GM18507 (cell line): Measurements from ENCODE around the gene MRPS27.

ENCODE experiments used
- DNase-seq: peaks from one replicate; pipeline ENCODE4 v3.0.0; 2011; ENCODE audit warnings: low read depth; ENCODE audit not compliant: insufficient read length; ENCODE audit errors: extremely low spot score
- FAIRE-seq: peaks from 2 replicates; lab custom pipeline; 2011; peaks lifted over from hg19 to GRCh38; lab: Jason Lieb, UNC

The MRPS27 gene

GRCh38 chr5:72319976-72320752, at the start of gene MRPS27, which contains the start of gene PTCD2:
Gene MRPS27, minus strand, starts transcription at chr5:72320240. Its CDS starts 19 bp downstream, at chr5:72320221.
Gene PTCD2, plus strand, starts transcription at chr5:72320373. Its CDS starts 10 bp downstream, at chr5:72320383.
- FAIRE-seq = peak; percentile 99
- DNase-seq = peak; percentile 98

DNA sequence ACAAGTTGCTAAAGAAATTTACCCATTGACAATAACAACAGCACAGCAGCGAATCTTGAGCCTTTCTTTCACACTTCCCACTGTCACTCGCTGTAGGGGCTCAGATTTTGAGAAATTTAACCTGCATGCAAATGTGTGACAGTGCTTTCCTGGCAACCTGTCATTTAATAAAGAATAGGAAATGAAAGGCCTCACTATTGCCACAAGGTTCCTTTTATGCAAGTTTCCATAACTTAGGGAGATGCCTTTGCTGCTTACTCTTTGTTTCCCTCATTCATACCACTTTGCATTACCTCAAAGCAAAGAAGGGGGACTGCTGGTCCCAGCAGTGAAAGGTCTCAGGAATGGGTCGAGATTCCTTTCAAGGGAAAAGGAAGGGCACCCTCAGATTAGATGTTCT, 49.7 kb upstream of the MRPS27 start:
- DNase-seq = no peak
- FAIRE-seq = peak; percentile 50

- no peak for FAIRE-seq
- DNase-seq = no peak
These were observed 49.3 kb upstream of the MRPS27 start for GRCh38 chr5:72369301-72369700.

GRCh38 chr5:72368271-72368670, 48.2 kb upstream of the MRPS27 start:
- FAIRE-seq = no peak
- DNase-seq = no peak

- FAIRE-seq = peak; percentile 73
- DNase-seq = peak; percentile 23
These were observed 46.4 kb upstream of the MRPS27 start for GRCh38 chr5:72366324-72366976.

GRCh38 chr5:72364951-72365350, 44.9 kb upstream of the MRPS27 start:
- FAIRE-seq (no peak), DNase-seq (no peak)

DNA sequence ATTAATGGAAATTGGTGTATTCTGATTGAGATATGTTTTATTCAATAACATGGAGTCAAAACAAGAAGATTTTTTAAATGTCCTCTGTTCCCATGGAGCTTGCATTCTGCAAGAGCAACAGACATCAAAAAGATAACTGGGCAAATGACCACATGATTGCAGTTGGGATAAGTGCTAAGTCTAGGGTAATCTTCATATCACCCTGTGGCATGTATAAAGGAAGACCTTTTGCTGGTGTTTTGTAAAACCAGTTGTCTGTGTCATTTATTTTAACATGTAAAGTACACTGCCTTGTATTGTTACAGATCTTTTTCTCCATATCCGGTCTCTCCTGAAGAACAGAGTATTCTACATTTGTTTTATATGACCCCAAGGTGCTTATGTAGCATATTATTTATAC, 44.1 kb upstream of the MRPS27 start:
- DNase-seq (no peak), FAIRE-seq (no peak)

- FAIRE-seq (no peak), DNase-seq (no peak)
These were observed 43.2 kb upstream of the MRPS27 start for GRCh38 chr5:72363166-72363802.

DNA sequence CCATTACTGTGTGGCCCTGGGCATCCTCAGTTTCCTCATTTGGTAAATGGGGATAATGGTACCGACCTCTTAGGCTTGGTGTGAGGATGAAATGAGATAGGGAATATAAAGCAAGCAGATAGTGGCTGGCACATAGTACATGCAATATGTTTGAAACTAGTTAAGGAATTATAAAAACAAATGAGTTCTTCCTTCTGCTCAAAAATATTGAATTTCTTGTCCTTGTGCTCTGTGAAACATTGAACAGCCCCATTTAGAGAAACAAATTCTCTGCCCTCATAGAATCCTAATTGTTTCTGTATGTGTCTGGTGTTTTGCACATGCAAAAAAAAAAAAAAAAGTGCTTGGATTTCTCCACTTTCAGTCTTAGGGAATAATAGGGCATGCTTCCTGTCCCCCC, 39.8 kb upstream of the MRPS27 start:
- FAIRE-seq = no peak

GRCh38 chr5:72358925-72359324, 38.9 kb upstream of the MRPS27 start:
- DNase-seq (no peak), FAIRE-seq (no peak)

More for the DNA sequence above, 39.8 kb upstream of the MRPS27 start:
- no peak for DNase-seq

GRCh38 chr5:72356361-72356760, 36.3 kb upstream of the MRPS27 start:
- no peak for DNase-seq
- no peak for FAIRE-seq

DNA sequence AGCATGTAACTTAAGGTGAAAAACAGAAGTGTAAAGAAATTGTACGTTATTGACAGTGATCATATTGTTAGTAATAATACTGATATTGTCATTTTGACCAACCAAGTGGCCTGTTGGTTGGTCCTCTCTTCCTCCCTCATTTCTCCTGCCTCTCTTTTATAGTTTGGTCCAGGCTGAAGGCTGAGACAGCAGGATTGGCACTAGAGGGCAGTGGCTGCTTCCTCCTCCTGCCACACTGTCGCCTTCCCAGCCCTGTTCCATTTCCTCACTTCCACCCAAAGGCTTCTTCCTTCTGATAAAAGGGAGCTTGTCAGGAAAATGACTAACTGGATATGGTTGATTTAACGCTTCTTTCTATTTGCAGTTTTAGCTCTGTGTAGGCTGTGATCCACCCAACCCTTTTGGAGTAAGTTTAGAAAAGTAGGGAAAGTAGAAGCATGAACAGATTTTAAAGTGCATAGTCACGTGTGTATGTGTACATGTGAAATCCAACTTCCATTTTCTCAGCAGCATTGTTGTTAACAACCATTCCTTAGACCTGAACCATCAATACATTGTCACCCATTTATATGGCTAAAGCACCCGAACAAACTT, 35.8 kb upstream of the MRPS27 start:
- no peak for DNase-seq

GRCh38 chr5:72353046-72353445, 33.0 kb upstream of the MRPS27 start:
- no peak for DNase-seq
- no peak for FAIRE-seq

More for the DNA sequence above, 35.8 kb upstream of the MRPS27 start:
- FAIRE-seq = no peak

- peak; percentile 45 for FAIRE-seq
- DNase-seq = no peak
These were observed 32.6 kb upstream of the MRPS27 start for GRCh38 chr5:72352616-72353015.

- FAIRE-seq (no peak), DNase-seq (no peak)
These were observed 31.3 kb upstream of the MRPS27 start for GRCh38 chr5:72351376-72351775.

GRCh38 chr5:72347801-72348308, 27.8 kb upstream of the MRPS27 start:
- FAIRE-seq (no peak), DNase-seq (no peak)

DNA sequence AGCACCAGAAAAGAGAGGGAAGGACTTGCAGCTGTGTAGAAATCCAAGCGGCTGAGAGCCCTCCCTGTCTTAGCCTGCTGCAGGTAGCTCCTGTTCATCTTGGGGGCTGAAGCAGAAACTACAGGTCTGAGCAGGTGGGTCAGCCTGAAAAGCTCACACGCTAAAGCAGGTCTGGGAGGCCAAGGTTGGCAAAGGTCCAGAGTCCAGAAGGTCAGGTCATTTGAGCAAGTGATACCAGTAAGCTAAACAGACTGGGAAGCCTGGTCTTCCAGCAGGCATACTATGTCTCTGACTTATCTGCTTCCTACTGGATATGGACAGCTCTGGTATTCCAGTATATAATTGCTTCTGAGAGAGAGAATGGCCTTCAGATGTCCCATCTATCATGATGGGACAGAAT, 26.4 kb upstream of the MRPS27 start:
- DNase-seq (no peak), FAIRE-seq (no peak)

DNA sequence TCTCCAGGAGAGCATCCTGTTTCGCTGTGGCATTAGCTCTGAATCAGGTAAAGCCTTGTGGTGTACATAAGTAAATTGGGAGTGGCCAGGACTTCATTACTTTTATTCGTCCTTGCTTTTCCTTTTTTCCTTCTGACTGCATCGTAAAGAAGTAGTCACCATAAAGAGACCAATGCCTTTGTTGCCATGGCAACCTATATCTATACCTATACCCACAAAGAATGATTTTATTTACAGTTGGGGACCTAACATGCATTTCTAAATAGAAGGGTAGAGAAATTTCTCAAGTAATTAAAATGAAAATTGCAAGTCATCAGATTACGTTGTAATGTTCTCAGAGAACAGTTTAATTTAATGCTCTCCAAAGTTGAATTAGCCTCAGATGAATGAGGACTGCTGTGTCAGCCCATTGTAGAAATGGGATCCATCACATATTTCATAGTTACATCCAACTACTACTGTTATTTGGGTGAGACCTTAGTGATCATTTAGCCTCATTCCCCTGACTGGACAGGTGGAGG, 18.7 kb upstream of the MRPS27 start:
- FAIRE-seq (no peak), DNase-seq (no peak)

GRCh38 chr5:72337159-72337558, 17.1 kb upstream of the MRPS27 start:
- no peak for DNase-seq
- FAIRE-seq = no peak

GRCh38 chr5:72330712-72331111, 10.7 kb upstream of the MRPS27 start:
- no peak for DNase-seq

More at GRCh38 chr5:72330712-72331111, 10.7 kb upstream of the MRPS27 start:
- no peak for FAIRE-seq
